CD4-positive, alpha-beta T cell (primary cell): ENCODE data around the gene RAB2B. TPM values are rescaled to one million over a fixed set of nuclear protein-coding genes. Genes with fewer than 3 reads are reported as not detected.

Source experiments
- ATAC-seq: fragments of 200-7000 bp; cut with Tn5 transposase; one replicate; pipeline ENCODE4 v1.10.0; 2022; ENCODE audit warnings: mild to moderate bottlenecking; ENCODE audit not compliant: poor library complexity
- CTCF ChIA-PET: fragments of 350-600 bp; sonication (Branson Sonifier 250); formaldehyde crosslinking; loops from one replicate; lab custom pipeline; 2021; ENCODE audit warnings: antibody characterized with exemption, inconsistent platforms; lab: Charles Lee
- POLR2A ChIA-PET: fragments of 350-600 bp; sonication (Branson Sonifier 250); formaldehyde crosslinking; loops from one replicate; lab custom pipeline; 2021; ENCODE audit warnings: antibody characterized with exemption, inconsistent platforms; lab: Charles Lee
- DNase-seq, 14 experiments: peaks; one replicate each; pipeline ENCODE4 v3.0.0-alpha.2; 2013 to 2020; ENCODE audit warnings: mixed read lengths in 2 of 14
- H3K27ac ChIP-seq, 2 donors: one replicate each; pipeline versions ENCODE4 v1.5.1 to v1.7.0; 2013; ENCODE audit warnings: low read length in 2 of 2, low read depth in 1 of 2, mild to moderate bottlenecking in 1 of 2
- H3K27me3 ChIP-seq, 2 experiments: 1 replicate in 1 of 2; 2 replicates in 1 of 2; pipeline versions ENCODE4 v1.6.1 to v1.7.0; 2013; ENCODE audit warnings: low read length in 2 of 2, control low read depth in 1 of 2, mild to moderate bottlenecking in 1 of 2, moderate library complexity in 1 of 2; ENCODE audit not compliant: insufficient read depth in 2 of 2, control insufficient read depth in 1 of 2
- H3K36me3 ChIP-seq: one replicate; pipeline ENCODE4 v1.6.1; 2013; ENCODE audit warnings: low read length, control low read depth; ENCODE audit not compliant: insufficient read depth
- H3K4me1 ChIP-seq: one replicate; pipeline ENCODE4 v1.6.1; 2013; ENCODE audit warnings: low read length, control low read depth; ENCODE audit not compliant: insufficient read depth
- H3K4me3 ChIP-seq: one replicate; pipeline ENCODE4 v1.5.1; 2013; ENCODE audit warnings: mild to moderate bottlenecking, low read length, moderate library complexity
- H3K9me3 ChIP-seq, 2 experiments: 1 replicate in 1 of 2; 2 replicates in 1 of 2; pipeline versions ENCODE4 v1.6.1 to v1.7.0; 2013; ENCODE audit warnings: low read length in 2 of 2, mild to moderate bottlenecking in 2 of 2, control low read depth in 1 of 2, moderate library complexity in 1 of 2; ENCODE audit not compliant: control insufficient read depth in 1 of 2, insufficient read depth in 1 of 2
- H3K27ac Mint-ChIP-seq: one replicate; pipeline ENCODE4 v1.8.0; 2020; ENCODE audit warnings: mixed read lengths
- H3K27me3 Mint-ChIP-seq: one replicate; pipeline ENCODE4 v1.8.0; 2021; ENCODE audit warnings: mixed read lengths
- H3K36me3 Mint-ChIP-seq: one replicate; pipeline ENCODE4 v1.8.0; 2021; ENCODE audit warnings: low read depth, mixed read lengths
- H3K4me1 Mint-ChIP-seq: one replicate; pipeline ENCODE4 v1.8.0; 2021; ENCODE audit warnings: low read depth, mixed read lengths
- H3K4me3 Mint-ChIP-seq: one replicate; pipeline ENCODE4 v1.8.0; 2020; ENCODE audit warnings: mild to moderate bottlenecking, mixed read lengths
- H3K9me3 Mint-ChIP-seq: one replicate; pipeline ENCODE4 v1.8.0; 2020; ENCODE audit warnings: mixed read lengths
- intact Hi-C, 2 experiments: fragments of 100-400 bp; cut with DNase I in 1 of 2; cut with micrococcal nuclease in 1 of 2; formaldehyde crosslinking; loops; one replicate each; pipeline versions ENCODE4 v1.15.1 to v1.9.0; 2023 to 2025; cut with DNase I, micrococcal nuclease
- total RNA-seq, 174 experiments: library from RNA in 2 of 174; stranded (reverse) in 2 of 174; gene quantifications; one replicate each; pipeline ENCODE4 v1.2.3 and lab custom pipeline; 2021 to 2026
- TF ChIP-seq, protein P1 (sequence below): fragments of 200-600 bp; IDR thresholded peaks from one replicate; pipeline ENCODE4 v1.8.0; 2022; ENCODE audit warnings: antibody characterized with exemption, mild to moderate bottlenecking

Gene RAB2B
- total RNA-seq, 2 experiments from 2014 or later: 21.1 to 23.9 TPM

DNA sequence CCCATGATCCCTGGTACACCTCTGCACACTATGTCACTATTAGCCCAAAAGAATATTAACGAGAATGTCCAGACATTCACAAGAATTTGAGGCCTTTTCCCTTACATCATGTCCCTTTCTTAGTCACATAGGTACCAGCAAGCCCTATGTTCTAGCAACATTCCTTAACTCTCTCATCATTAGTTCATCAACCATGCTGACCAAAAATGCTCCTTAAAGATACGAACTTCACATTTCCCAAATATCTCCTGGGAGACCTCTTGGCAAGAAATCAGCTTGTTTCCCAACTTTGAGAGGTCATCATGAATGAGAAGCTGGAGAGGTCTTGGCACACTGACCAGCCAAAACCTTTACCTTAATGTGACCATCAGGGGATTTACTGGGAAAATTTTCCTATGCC is 44.7 kb upstream of the RAB2B start:
- Histone ChIP-seq H3K36me3 (no peaks in the 10 kb centered on the region), H3K9me3 (no peaks in the 10 kb centered on the region), H3K27ac (no peak overlapping the region), H3K4me1 (peaks cover 6% of the 10 kb centered on the region), H3K4me3 (no peak overlapping the region), H3K27me3 (no peaks in the 10 kb centered on the region)
- POLR2A ChIA-PET: no interaction called here
- CTCF ChIA-PET: no interaction called here
- H3K36me3 Mint-ChIP-seq: no peaks in the 10 kb centered on the region
- no peak for DNase-seq
- no peak overlapping the region for H3K27ac Mint-ChIP-seq
- H3K27me3 Mint-ChIP-seq: peaks cover 6% of the 10 kb centered on the region
- TF ChIP-seq, protein P1, sequence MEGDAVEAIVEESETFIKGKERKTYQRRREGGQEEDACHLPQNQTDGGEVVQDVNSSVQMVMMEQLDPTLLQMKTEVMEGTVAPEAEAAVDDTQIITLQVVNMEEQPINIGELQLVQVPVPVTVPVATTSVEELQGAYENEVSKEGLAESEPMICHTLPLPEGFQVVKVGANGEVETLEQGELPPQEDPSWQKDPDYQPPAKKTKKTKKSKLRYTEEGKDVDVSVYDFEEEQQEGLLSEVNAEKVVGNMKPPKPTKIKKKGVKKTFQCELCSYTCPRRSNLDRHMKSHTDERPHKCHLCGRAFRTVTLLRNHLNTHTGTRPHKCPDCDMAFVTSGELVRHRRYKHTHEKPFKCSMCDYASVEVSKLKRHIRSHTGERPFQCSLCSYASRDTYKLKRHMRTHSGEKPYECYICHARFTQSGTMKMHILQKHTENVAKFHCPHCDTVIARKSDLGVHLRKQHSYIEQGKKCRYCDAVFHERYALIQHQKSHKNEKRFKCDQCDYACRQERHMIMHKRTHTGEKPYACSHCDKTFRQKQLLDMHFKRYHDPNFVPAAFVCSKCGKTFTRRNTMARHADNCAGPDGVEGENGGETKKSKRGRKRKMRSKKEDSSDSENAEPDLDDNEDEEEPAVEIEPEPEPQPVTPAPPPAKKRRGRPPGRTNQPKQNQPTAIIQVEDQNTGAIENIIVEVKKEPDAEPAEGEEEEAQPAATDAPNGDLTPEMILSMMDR: no peak
- peaks cover 12% of the 10 kb centered on the region for H3K4me1 Mint-ChIP-seq
- intact Hi-C loops: no loop called here
- H3K9me3 Mint-ChIP-seq: no peaks in the 10 kb centered on the region
- no peak overlapping the region for H3K4me3 Mint-ChIP-seq
- ATAC-seq: no peak

DNA sequence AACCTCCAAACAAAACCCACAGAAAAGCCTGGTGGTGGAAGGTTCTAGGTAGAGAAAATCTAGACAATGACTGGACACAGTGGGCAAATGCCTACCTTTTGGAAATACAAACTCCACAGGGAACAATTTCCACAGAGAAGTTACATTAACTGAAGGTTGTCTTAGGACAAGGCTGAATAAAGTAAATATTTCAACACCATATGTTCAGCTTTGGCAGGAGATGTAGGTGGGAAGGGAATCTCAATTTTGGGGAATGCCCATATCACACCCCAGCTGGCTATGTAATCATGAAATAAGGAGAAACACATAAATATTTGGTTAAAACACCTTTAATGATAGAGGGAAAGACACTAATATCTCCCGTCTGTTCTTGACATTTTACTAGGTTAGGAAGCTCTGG is 44.0 kb upstream of the RAB2B start:
- ChIA-PET POLR2A (no interaction called here), CTCF (no interaction called here)
- Mint-ChIP-seq H3K27me3 (peaks cover 6% of the 10 kb centered on the region), H3K4me3 (no peak overlapping the region), H3K4me1 (peaks cover 11% of the 10 kb centered on the region), H3K9me3 (no peaks in the 10 kb centered on the region), H3K27ac (no peak overlapping the region), H3K36me3 (no peaks in the 10 kb centered on the region)
- Histone ChIP-seq H3K4me3 (no peak overlapping the region), H3K4me1 (peaks cover 5% of the 10 kb centered on the region), H3K9me3 (no peaks in the 10 kb centered on the region), H3K27me3 (no peaks in the 10 kb centered on the region), H3K27ac (no peak overlapping the region), H3K36me3 (no peaks in the 10 kb centered on the region)
- DNase-seq: no peak
- ATAC-seq: no peak
- TF ChIP-seq, protein P1: no peak
- intact Hi-C loops: no loop called here

DNA sequence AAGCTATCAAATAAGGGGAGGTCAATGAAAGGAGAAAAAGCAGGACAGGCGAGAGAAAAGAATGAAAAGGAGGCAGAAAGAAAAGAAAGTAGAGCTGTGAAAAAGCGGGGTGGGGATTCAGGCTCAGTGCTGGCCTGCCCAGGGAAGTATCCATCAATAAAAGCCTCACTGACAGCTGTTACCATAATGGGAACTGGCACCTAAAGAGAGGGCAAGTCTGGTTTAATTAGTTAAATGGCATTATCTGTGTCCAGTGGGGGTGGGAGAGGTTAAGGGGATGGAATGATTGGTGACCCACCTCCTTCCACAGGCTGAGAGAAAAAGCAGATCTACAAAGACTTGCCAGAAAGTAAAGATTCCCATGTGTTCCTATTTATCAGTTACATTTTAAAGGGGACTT is 42.0 kb upstream of the RAB2B start:
- Histone ChIP-seq H3K36me3 (no peaks in the 10 kb centered on the region), H3K27ac (no peak overlapping the region), H3K4me3 (no peak overlapping the region), H3K9me3 (no peaks in the 10 kb centered on the region), H3K4me1 (no peaks in the 10 kb centered on the region), H3K27me3 (no peaks in the 10 kb centered on the region)
- no peaks in the 10 kb centered on the region for H3K9me3 Mint-ChIP-seq
- no peaks in the 10 kb centered on the region for H3K36me3 Mint-ChIP-seq
- ChIA-PET CTCF (no interaction called here), POLR2A (interaction anchor here (1.2 kb wide), 1 partner anchor 8 kb away, joined by 3 read pairs; the partner anchor contains the start of gene METTL3)
- peaks cover 6% of the 10 kb centered on the region for H3K27me3 Mint-ChIP-seq
- H3K4me3 Mint-ChIP-seq: no peak overlapping the region
- DNase-seq: no peak
- no peaks in the 10 kb centered on the region for H3K4me1 Mint-ChIP-seq
- H3K27ac Mint-ChIP-seq: no peak overlapping the region
- ATAC-seq: no peak
- TF ChIP-seq, protein P1: no peak
- intact Hi-C loops: no loop called here
